ACC112 (cell line): ENCODE measurements around the gene UBL4B.

Experiments
- H2AFZ ChIP-seq: fragments of 200-600 bp; sonication (generic); one replicate; pipeline ENCODE4 v1.6.0; 2017; ENCODE audit warnings: antibody characterized with exemption, low read length; ENCODE audit not compliant: unreplicated experiment
- H3K27ac ChIP-seq: fragments of 200-600 bp; sonication (generic); 2 replicates; pipeline ENCODE4 v1.5.1; 2014; ENCODE audit warnings: low read depth, mild to moderate bottlenecking, antibody characterized with exemption, low read length, moderate library complexity
- H3K27me3 ChIP-seq: fragments of 200-600 bp; sonication (generic); 2 replicates; pipeline ENCODE4 v1.6.1; 2014; ENCODE audit warnings: mild to moderate bottlenecking, antibody characterized with exemption, low read length, moderate library complexity, mixed read lengths; ENCODE audit not compliant: insufficient read depth
- H3K36me3 ChIP-seq: fragments of 200-600 bp; sonication (generic); 2 replicates; pipeline ENCODE4 v1.6.1; 2016; ENCODE audit warnings: mild to moderate bottlenecking, antibody characterized with exemption, low read length, moderate library complexity, mixed read lengths; ENCODE audit not compliant: insufficient read depth
- H3K4me1 ChIP-seq: fragments of 200-600 bp; sonication (generic); one replicate; pipeline ENCODE4 v1.6.1; 2016; ENCODE audit warnings: low read length, mixed read lengths; ENCODE audit not compliant: insufficient read depth, unreplicated experiment, control insufficient read depth
- H3K4me3 ChIP-seq: fragments of 200-600 bp; sonication (generic); 2 replicates; pipeline ENCODE4 v1.5.1; 2014; ENCODE audit warnings: mild to moderate bottlenecking, low read depth, low read length
- H3K79me2 ChIP-seq: fragments of 200-600 bp; sonication (generic); one replicate; pipeline ENCODE4 v1.6.0; 2016; ENCODE audit warnings: low read length; ENCODE audit not compliant: control insufficient read depth, unreplicated experiment, insufficient read depth

UBL4B gene

DNA sequence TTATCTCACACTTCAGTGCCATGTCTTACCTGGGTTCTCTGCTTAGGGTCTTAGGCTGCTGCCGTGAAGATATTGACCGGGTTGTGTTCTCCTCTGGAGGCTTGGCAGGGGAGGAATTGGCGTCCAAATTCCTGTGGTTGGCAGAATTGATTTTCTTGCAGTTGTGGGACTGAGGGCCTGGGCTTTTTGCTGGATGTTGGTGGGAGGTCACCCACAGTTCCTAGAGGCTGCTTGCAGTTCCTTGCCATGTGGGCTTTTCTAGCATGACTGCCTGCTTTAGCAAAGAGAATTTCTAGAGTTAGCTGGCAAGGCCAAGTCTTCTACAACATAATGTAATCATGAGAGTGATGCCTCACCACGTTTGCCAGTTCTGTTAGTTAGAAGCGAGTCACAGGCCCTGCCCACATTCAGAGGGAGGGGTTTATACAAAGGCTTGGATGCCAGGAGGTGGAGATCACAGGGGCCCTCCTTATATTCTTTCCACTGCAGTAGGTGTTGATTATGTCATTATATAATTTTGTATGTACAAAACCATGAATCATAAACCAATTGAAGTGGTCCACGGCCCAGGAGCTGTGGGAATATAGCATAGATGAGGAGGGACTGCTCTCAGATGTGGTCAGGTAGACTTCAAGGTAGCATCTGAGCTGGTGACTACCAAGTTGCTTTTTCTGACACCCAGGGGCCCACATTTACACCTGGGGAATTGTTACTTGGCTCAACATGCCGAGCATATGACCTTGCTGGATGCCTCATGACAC is 6.6 kb downstream of the UBL4B start:
- Histone ChIP-seq H3K27ac (no peak overlapping the region), H3K79me2 (no peaks in the 10 kb centered on the region), H3K36me3 (no peaks in the 10 kb centered on the region), H3K27me3 (peaks cover 9% of the 10 kb centered on the region; the same call in 1 of the 2 replicates), H2AFZ (no peak overlapping the region), H3K4me1 (no peaks in the 10 kb centered on the region), H3K4me3 (no peak overlapping the region)

GRCh38 chr1:110119843-110120242 is 7.6 kb downstream of the UBL4B start:
- Histone ChIP-seq H3K4me3 (no peak overlapping the region), H2AFZ (no peak overlapping the region), H3K36me3 (no peaks in the 10 kb centered on the region), H3K27me3 (peaks cover 14% of the 10 kb centered on the region), H3K4me1 (no peaks in the 10 kb centered on the region), H3K79me2 (no peaks in the 10 kb centered on the region), H3K27ac (no peak overlapping the region)

GRCh38 chr1:110120960-110121561 is 8.8 kb downstream of the UBL4B start:
- Histone ChIP-seq H3K27me3 (peaks cover 9% of the 10 kb centered on the region; the same call in 1 of the 2 replicates), H3K4me1 (no peaks in the 10 kb centered on the region), H3K36me3 (no peaks in the 10 kb centered on the region), H2AFZ (no peak overlapping the region), H3K4me3 (no peak overlapping the region), H3K79me2 (no peaks in the 10 kb centered on the region), H3K27ac (no peak overlapping the region)

- H3K4me1 ChIP-seq = no peaks in the 10 kb centered on the region
These were observed 11.0 kb downstream of the UBL4B start for GRCh38 chr1:110123224-110123623.

GRCh38 chr1:110125810-110126209 is 13.6 kb downstream of the UBL4B start:
- H3K27me3 ChIP-seq = peaks cover 32% of the 10 kb centered on the region
- no peak overlapping the region for H2AFZ ChIP-seq
- H3K36me3 ChIP-seq = no peaks in the 10 kb centered on the region
- no peaks in the 10 kb centered on the region for H3K4me1 ChIP-seq
- no peaks in the 10 kb centered on the region for H3K79me2 ChIP-seq
- no peak overlapping the region for H3K4me3 ChIP-seq
- H3K27ac ChIP-seq = no peak overlapping the region

More at GRCh38 chr1:110123224-110123623, 11.0 kb downstream of the UBL4B start:
- H3K36me3 ChIP-seq = no peaks in the 10 kb centered on the region
- H2AFZ ChIP-seq = no peak overlapping the region
- no peak overlapping the region for H3K27ac ChIP-seq
- H3K4me3 ChIP-seq = no peak overlapping the region
- H3K27me3 ChIP-seq = peaks cover 9% of the 10 kb centered on the region; the same call in 1 of the 2 replicates
- H3K79me2 ChIP-seq = no peaks in the 10 kb centered on the region

GRCh38 chr1:110130113-110130591 is 17.9 kb downstream of the UBL4B start:
- Histone ChIP-seq H3K36me3 (no peaks in the 10 kb centered on the region), H3K4me1 (no peaks in the 10 kb centered on the region), H3K27me3 (peaks cover 35% of the 10 kb centered on the region), H3K79me2 (no peaks in the 10 kb centered on the region), H3K4me3 (no peak overlapping the region), H2AFZ (no peak overlapping the region), H3K27ac (no peak overlapping the region)

DNA sequence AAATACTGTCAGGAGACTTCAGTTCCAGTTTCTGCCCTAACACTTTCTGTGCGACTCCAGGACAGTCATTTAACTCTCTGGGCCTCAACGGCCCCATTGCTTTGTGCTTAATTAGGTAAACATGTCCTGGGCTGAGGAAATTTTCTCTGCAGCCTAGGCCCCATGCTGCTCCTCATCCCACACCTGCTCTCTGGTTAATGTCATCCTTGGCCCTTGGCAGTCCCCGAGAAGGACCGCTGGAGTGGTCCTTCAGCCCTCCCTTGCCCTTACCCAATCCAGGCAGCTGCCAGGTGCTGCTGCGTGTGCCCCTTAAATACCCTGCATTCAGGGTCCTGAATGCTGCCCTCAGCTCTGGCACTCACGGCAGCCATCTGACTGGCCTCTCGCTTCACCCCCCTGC is 18.7 kb downstream of the UBL4B start:
- Histone ChIP-seq H3K4me1 (no peaks in the 10 kb centered on the region), H3K4me3 (no peak overlapping the region), H3K79me2 (no peaks in the 10 kb centered on the region), H3K27me3 (peaks cover 43% of the 10 kb centered on the region), H3K36me3 (no peaks in the 10 kb centered on the region), H2AFZ (no peak overlapping the region), H3K27ac (no peak overlapping the region)

DNA sequence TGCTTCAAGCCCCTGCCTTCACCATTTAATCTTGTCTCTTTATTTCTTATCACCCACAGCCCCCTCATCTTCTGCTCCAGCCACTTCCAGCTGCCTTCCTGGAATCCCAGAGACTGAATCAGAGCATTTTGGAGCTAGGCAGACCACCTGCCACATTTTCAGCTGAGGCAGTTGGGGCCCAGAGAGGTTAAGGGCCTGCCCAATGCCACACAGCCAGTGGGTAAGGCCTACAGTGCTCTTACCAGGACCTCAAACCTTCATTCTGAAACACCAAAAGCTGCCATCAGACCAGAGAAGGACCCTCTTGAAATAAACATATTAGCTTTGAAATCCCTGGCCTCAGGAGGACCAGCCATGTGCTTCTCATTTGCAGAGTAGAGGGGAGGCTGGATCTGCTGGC is 20.4 kb downstream of the UBL4B start:
- Histone ChIP-seq H3K36me3 (no peaks in the 10 kb centered on the region), H3K79me2 (no peaks in the 10 kb centered on the region), H3K27ac (no peak overlapping the region), H3K4me3 (no peak overlapping the region), H2AFZ (no peak overlapping the region), H3K27me3 (peaks cover 60% of the 10 kb centered on the region), H3K4me1 (no peaks in the 10 kb centered on the region)

GRCh38 chr1:110133436-110133835 is 21.2 kb downstream of the UBL4B start:
- H2AFZ ChIP-seq = no peak overlapping the region
- H3K79me2 ChIP-seq = no peaks in the 10 kb centered on the region
- H3K36me3 ChIP-seq = no peaks in the 10 kb centered on the region
- no peak overlapping the region for H3K4me3 ChIP-seq
- H3K27me3 ChIP-seq = peaks cover 67% of the 10 kb centered on the region
- no peaks in the 10 kb centered on the region for H3K4me1 ChIP-seq
- H3K27ac ChIP-seq = no peak overlapping the region

DNA sequence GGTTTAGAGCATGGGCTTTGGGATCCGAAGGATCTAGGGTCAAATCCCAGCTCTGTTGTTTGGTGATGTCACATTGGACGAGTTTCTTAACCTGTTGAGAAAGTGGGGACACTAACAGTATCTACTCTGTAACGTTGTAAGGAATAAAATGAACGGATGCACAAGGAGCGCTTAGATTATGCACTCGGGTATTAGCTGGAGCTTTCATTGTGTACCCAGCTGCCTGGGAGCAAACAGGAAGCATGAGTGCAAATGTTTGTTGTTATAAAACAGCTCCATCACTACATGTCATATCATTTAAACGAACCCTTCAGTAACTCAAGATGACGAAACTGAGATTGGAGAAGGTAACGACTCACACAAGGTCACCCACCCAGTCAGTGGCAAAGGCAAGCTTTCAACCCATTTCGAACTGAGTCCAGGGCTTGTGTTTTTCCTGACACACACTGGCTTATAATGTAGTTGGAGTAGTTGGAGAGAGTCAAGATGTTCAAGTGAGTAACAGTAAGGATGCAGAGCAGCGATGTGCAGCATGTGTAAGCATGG is 21.9 kb downstream of the UBL4B start:
- Histone ChIP-seq H2AFZ (no peak overlapping the region), H3K4me3 (no peak overlapping the region), H3K4me1 (no peaks in the 10 kb centered on the region), H3K27me3 (peaks cover 68% of the 10 kb centered on the region), H3K79me2 (no peaks in the 10 kb centered on the region), H3K27ac (no peak overlapping the region), H3K36me3 (no peaks in the 10 kb centered on the region)

GRCh38 chr1:110135246-110135645 is 23.0 kb downstream of the UBL4B start:
- Histone ChIP-seq H3K36me3 (no peaks in the 10 kb centered on the region), H3K4me3 (no peak overlapping the region), H3K27me3 (peaks cover 68% of the 10 kb centered on the region), H2AFZ (no peak overlapping the region), H3K4me1 (no peaks in the 10 kb centered on the region), H3K27ac (no peak overlapping the region), H3K79me2 (no peaks in the 10 kb centered on the region)
